Effector memory CD4-positive, alpha-beta T cell (primary cell): Measurements from ENCODE around the gene OR6C1.
"Not testable (repeated sequence)": the region's sequence is repeated elsewhere in the genome, so short reads cannot be mapped to it uniquely, and the experiment has no call there.

Experiments used
- DNase-seq, 3 donors: peaks; one replicate each; pipeline ENCODE4 v3.0.0-alpha.2; 2020
- H3K27ac ChIP-seq: 2 replicates; pipeline ENCODE4 v1.7.0; 2013; ENCODE audit warnings: mild to moderate bottlenecking, low read length, moderate library complexity; ENCODE audit not compliant: insufficient read depth, poor library complexity, severe bottlenecking
- H3K27me3 ChIP-seq: replicated peaks from 2 replicates; pipeline ENCODE4 v1.7.0; 2013; ENCODE audit warnings: mild to moderate bottlenecking, low read length; ENCODE audit not compliant: insufficient read depth, control insufficient read depth, poor library complexity, severe bottlenecking
- H3K36me3 ChIP-seq: 2 replicates; pipeline ENCODE4 v1.7.0; 2013; ENCODE audit warnings: mild to moderate bottlenecking, low read length, moderate library complexity; ENCODE audit not compliant: control insufficient read depth, insufficient read depth
- H3K4me1 ChIP-seq: 2 replicates; pipeline ENCODE4 v1.7.0; 2013; ENCODE audit warnings: low read length, mild to moderate bottlenecking; ENCODE audit not compliant: control insufficient read depth, insufficient read depth, poor library complexity, severe bottlenecking
- H3K4me3 ChIP-seq: 2 replicates; pipeline ENCODE4 v1.7.0; 2013; ENCODE audit warnings: low read length, low read depth, mild to moderate bottlenecking; ENCODE audit not compliant: insufficient read depth, poor library complexity, severe bottlenecking
- H3K9me3 ChIP-seq: 2 replicates; pipeline ENCODE4 v1.7.0; 2013; ENCODE audit warnings: mild to moderate bottlenecking, low read length, moderate library complexity; ENCODE audit not compliant: control insufficient read depth
- total RNA-seq, 3 donors: gene quantifications; one replicate each; lab custom pipeline; 2026; lab: John Stamatoyannopoulos, UW

Gene OR6C1
- total RNA-seq: 0 reads per million in 3 donors

DNA sequence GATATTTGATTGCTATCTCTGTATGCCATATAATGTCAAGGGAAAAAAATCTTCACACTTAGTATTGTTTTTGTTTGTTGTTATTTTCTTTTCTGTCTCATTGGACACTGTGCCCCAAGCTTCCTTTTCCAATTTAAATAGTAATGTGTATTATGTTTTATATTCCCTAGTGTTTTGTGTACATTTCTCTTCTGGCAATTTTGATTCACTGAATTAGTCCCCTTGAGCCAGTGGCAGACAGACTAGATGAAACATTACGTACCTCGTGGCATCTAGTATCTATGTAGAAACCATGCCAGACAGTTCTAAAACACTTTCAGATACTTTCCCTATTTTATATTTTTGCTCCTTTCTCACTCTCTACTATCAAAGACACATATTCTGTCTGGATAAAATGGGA, at the start of gene OR6C1:
TSS of gene OR6C1 (plus strand) at position 301 of the 400 bp plus-strand sequence. CDS start 6,257 bp downstream, outside the sequence.
- no peaks in the 10 kb centered on the region for H3K36me3 ChIP-seq
- no peak within 1 kb of the TSS for H3K4me3 ChIP-seq
- H3K9me3 ChIP-seq: no peaks in the 10 kb centered on the region
- DNase-seq: no peak
- H3K27ac ChIP-seq: no peak within 1 kb of the TSS
- no peaks in the 10 kb centered on the region for H3K4me1 ChIP-seq
- H3K27me3 ChIP-seq: no peaks in the 10 kb centered on the region

- no peaks in the 10 kb centered on the region for H3K4me1 ChIP-seq
- no peak for DNase-seq
- H3K36me3 ChIP-seq: no peaks in the 10 kb centered on the region
- H3K9me3 ChIP-seq: no peaks in the 10 kb centered on the region
- H3K27ac ChIP-seq: no peak overlapping the region
- no peaks in the 10 kb centered on the region for H3K27me3 ChIP-seq
- H3K4me3 ChIP-seq: no peak overlapping the region
Observed at GRCh38 chr12:55280991-55281390, 33.2 kb upstream of the OR6C1 start.

DNA sequence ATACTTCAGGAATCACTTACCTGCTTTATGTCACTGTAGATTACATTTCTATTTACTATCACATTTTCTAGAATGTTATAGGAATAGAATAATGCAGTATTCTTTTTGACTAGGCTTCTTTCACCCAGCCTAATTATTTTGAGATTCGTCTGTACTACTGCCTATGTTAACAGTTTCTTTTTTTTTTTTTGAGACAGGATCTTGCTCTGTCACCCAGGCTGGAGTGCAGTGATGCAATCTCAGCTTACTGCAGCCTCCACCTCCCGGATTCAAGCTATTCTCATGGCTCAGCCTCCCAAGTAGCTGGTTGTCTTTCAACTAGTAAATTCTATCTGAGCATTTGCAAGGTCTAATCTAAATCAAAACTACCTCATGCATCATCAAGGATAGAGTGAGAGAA, 24.1 kb upstream of the OR6C1 start:
- no peak overlapping the region for H3K4me3 ChIP-seq
- no peak overlapping the region for H3K27ac ChIP-seq
- H3K36me3 ChIP-seq: no peaks in the 10 kb centered on the region
- no peaks in the 10 kb centered on the region for H3K27me3 ChIP-seq
- H3K9me3 ChIP-seq: no peaks in the 10 kb centered on the region
- DNase-seq: no peak
- no peaks in the 10 kb centered on the region for H3K4me1 ChIP-seq

DNA sequence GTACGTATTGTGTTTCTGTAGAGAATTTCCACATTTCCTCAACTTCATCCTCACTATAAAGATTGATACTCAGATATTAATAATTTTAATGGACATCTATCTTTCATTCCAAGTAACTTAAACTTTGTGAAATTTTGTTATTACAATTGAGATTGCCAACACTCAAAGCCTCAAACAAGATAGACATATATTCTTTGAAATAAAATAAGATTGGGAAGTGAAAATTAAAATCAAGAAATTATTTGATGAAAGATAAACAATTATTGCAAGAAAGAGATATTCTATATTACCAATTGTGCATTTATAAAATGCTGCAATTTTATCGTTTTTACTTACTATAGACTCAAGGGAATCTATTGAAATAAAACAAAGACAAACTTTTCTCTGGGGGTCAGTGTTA, 17.7 kb upstream of the OR6C1 start, which contains the start of gene OR6C6:
TSS of gene OR6C6 (minus strand) at position 101 of the 400 bp plus-strand sequence. CDS start 1,337 bp downstream, outside the sequence.
- no peaks in the 10 kb centered on the region for H3K27me3 ChIP-seq
- no peaks in the 10 kb centered on the region for H3K9me3 ChIP-seq
- no peak within 1 kb of the TSS for H3K27ac ChIP-seq

DNA sequence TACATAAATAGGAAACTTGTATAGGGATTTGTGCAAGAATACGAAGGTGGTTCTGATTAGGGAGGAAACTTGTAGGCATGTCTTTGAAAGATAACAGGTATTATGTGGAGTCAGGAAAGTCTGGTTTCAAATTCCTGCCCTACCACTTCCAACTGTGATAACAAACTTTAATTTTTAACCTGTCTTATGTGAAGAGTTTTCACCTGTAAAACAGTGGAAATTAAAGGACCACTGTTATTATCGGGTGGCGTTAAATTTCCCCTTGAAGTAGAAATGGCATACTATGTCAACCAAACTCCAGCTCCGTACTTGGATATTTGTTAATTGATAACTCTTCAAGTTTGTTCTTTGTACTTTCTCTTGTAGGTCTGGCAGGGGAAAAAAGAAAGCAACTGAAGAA, 6.1 kb downstream of the OR6C1 start:
- Histone ChIP-seq H3K27me3 (no peaks in the 10 kb centered on the region), H3K4me3 (no peak overlapping the region), H3K36me3 (no peaks in the 10 kb centered on the region), H3K4me1 (no peaks in the 10 kb centered on the region), H3K27ac (no peak overlapping the region), H3K9me3 (no peaks in the 10 kb centered on the region)
- DNase-seq: no peak

More for the DNA sequence above, 17.7 kb upstream of the OR6C1 start, which contains the start of gene OR6C6:
- H3K4me1 ChIP-seq: no peaks in the 10 kb centered on the region
- H3K4me3 ChIP-seq: no peak within 1 kb of the TSS
- DNase-seq: no peak
- H3K36me3 ChIP-seq: no peaks in the 10 kb centered on the region

DNA sequence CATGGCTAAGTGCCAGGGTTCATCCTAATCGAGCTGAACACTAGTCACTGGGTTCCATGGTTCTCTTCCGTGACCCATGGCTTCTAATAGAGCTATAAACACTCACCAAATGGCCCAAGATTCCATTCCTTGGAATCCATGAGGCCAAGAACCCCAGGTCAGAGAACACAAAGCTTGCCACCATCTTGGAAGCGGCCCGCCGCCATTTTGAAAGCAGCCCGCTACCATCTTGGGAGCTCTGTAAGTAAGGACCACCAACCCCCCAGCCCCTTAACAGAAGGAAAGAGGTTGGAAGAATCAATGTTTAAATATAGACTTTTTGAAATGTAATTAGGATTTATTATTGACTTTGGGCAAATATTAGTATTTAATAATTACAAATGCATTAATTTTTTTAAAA, 11.7 kb downstream of the OR6C1 start:
- H3K9me3 ChIP-seq, DNase-seq, H3K4me1 ChIP-seq, H3K27me3 ChIP-seq, H3K27ac ChIP-seq, H3K4me3 ChIP-seq, H3K36me3 ChIP-seq: not testable (repeated sequence)

DNA sequence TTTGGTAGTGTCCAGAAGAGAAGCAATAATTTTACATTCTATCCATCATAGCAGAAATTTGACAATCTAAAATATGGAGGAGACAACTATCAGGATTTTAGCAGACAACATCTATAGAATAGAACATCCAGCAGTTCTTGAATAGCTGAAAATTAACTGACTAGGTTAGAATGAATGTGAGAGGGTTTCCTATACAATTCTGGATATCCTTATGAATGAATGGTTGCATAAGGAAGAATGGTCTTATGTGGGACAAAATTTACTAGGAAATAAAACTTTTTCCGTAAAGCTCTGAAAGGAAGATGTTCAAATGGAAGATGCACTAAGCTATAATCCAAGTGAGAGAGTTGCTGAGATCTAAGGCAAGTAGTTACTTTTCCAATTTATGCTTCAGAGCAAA, 16.3 kb downstream of the OR6C1 start, which contains the start of gene OR6C3:
TSS of gene OR6C3 (plus strand) at position 301 of the 400 bp plus-strand sequence. CDS start 955 bp downstream, outside the sequence.
- Histone ChIP-seq H3K36me3 (no peaks in the 10 kb centered on the region), H3K4me1 (no peaks in the 10 kb centered on the region)

DNA sequence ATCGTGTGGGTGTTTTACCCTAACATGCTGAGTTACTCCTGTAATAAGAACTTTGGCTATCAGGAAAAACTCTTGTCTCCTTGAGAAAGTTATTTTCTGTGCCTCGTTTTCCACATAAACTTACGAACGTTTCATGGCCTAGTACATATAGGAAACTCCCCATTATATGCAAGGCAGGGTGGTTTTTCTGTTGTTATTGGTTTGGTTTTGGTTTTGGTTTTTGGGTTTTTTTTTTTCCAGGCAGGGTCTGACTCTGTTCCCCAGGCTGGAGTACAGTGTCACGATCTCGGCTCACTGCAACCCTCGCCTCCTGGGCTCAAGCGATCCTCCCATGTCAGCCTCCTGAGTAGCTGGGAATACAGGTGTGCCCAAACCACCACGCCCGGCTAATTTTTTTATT, 21.9 kb downstream of the OR6C1 start:
- no peaks in the 10 kb centered on the region for H3K4me1 ChIP-seq
- H3K9me3 ChIP-seq: no peaks in the 10 kb centered on the region
- no peaks in the 10 kb centered on the region for H3K27me3 ChIP-seq
- no peak for DNase-seq
- H3K27ac ChIP-seq: no peak overlapping the region
- H3K4me3 ChIP-seq: no peak overlapping the region
- H3K36me3 ChIP-seq: no peaks in the 10 kb centered on the region

More for the DNA sequence above, 16.3 kb downstream of the OR6C1 start, which contains the start of gene OR6C3:
- H3K27me3 ChIP-seq: no peaks in the 10 kb centered on the region
- H3K9me3 ChIP-seq: no peaks in the 10 kb centered on the region
- DNase-seq: no peak
- no peak within 1 kb of the TSS for H3K27ac ChIP-seq
- H3K4me3 ChIP-seq: no peak within 1 kb of the TSS

- H3K9me3 ChIP-seq, H3K27me3 ChIP-seq, H3K27ac ChIP-seq, H3K36me3 ChIP-seq, DNase-seq, H3K4me1 ChIP-seq, H3K4me3 ChIP-seq: not testable (repeated sequence)
Observed at GRCh38 chr12:55355338-55355737, 41.2 kb downstream of the OR6C1 start.

DNA sequence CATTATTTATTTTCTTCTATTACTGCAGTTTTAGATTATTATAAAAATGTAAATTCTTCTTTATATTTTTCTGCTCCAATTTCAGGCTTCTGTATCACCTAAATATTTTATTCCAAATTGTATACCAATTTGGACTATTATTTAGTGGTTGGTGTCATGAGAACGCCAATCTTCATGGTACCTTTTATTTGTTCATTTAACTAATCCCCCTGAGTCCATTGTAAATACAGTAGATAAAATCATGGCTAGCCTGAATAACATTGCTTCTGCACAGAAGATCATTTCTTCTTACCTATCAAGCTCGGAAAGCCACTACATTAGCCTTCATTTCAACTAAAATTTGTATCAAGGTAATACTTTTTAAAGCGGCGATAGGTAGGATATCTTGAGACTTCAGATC, 48.5 kb downstream of the OR6C1 start, which contains the start of gene OR6C75:
TSS of gene OR6C75 (plus strand) at position 301 of the 400 bp plus-strand sequence. CDS start 2,136 bp downstream, outside the sequence.
- DNase-seq: no peak
- Histone ChIP-seq H3K4me1 (no peaks in the 10 kb centered on the region), H3K36me3 (no peaks in the 10 kb centered on the region), H3K27ac (no peak within 1 kb of the TSS), H3K27me3 (no peaks in the 10 kb centered on the region), H3K9me3 (no peaks in the 10 kb centered on the region), H3K4me3 (no peak within 1 kb of the TSS)
